OCI-LY7 (cell line): Measurements from ENCODE around the gene PLAGL1. TPM values are rescaled to one million over a fixed set of nuclear protein-coding genes. Genes with fewer than 3 reads are reported as not detected.

Experiments used
- BruUV-seq: library from RNA; stranded (reverse); fragments of 400-500 nt; replicated peaks from 2 replicates; lab custom pipeline; 2021; lab: Mats Ljungman, UMichigan
- CTCF ChIA-PET: fragments of 300-600 bp; sonication (Branson Sonifier 250); formaldehyde crosslinking; loops from one replicate; lab custom pipeline; 2022; ENCODE audit warnings: antibody characterized with exemption; ENCODE audit not compliant: unreplicated experiment; lab: Charles Lee
- POLR2A ChIA-PET: fragments of 300-600 bp; sonication (Branson Sonifier 250); formaldehyde crosslinking; loops from one replicate; lab custom pipeline; 2022; ENCODE audit warnings: antibody characterized with exemption; lab: Charles Lee
- DNase-seq: peaks from one replicate; pipeline ENCODE4 v3.0.0-alpha.2; 2015; ENCODE audit warnings: low spot score
- H2AFZ ChIP-seq: fragments of 200-600 bp; sonication (generic), shearing (Covaris generic); 2 replicates; pipeline ENCODE4 v1.6.1; 2014; ENCODE audit warnings: mild to moderate bottlenecking, antibody characterized with exemption, low read length, moderate library complexity
- H3K27ac ChIP-seq: fragments of 200-600 bp; sonication (generic); 2 replicates; pipeline ENCODE4 v1.5.1; 2014; ENCODE audit warnings: mixed run types, low read depth, mild to moderate bottlenecking, moderate library complexity, low read length, inconsistent platforms; ENCODE audit not compliant: poor library complexity, severe bottlenecking
- H3K36me3 ChIP-seq: fragments of 200-600 bp; sonication (generic); 2 replicates; pipeline ENCODE4 v1.6.1; 2014; ENCODE audit warnings: mild to moderate bottlenecking, antibody characterized with exemption, low read length, moderate library complexity, mixed read lengths; ENCODE audit not compliant: insufficient read depth
- H3K4me1 ChIP-seq: fragments of 200-600 bp; sonication (generic); 2 replicates; pipeline ENCODE4 v1.5.1; 2014; ENCODE audit warnings: mild to moderate bottlenecking, low read length; ENCODE audit not compliant: insufficient read depth, poor library complexity, severe bottlenecking
- H3K4me2 ChIP-seq: fragments of 200-600 bp; sonication (generic); 2 replicates; pipeline ENCODE4 v1.6.1; 2014; ENCODE audit warnings: mild to moderate bottlenecking, low read length
- H3K4me3 ChIP-seq: fragments of 200-600 bp; sonication (generic); 2 replicates; pipeline ENCODE4 v1.5.1; 2014; ENCODE audit warnings: mild to moderate bottlenecking, low read depth, low read length; ENCODE audit not compliant: poor library complexity, severe bottlenecking
- H3K79me2 ChIP-seq: fragments of 200-600 bp; sonication (generic); 2 replicates; pipeline ENCODE4 v1.6.1; 2016; ENCODE audit warnings: low read depth, mild to moderate bottlenecking, low read length, moderate library complexity, mixed read lengths; ENCODE audit not compliant: insufficient read depth
- H3K9me2 ChIP-seq: fragments of 200-600 bp; sonication (generic); 2 replicates; pipeline ENCODE4 v1.6.1; 2016; ENCODE audit warnings: mild to moderate bottlenecking, low read length, mixed read lengths; ENCODE audit not compliant: insufficient read depth
- H3K9me3 ChIP-seq: fragments of 200-600 bp; sonication (generic); 2 replicates; pipeline ENCODE4 v1.6.1; 2014; ENCODE audit warnings: mild to moderate bottlenecking, mixed run types, low read length, mixed read lengths
- H4K20me1 ChIP-seq: fragments of 200-600 bp; sonication (generic); 2 replicates; pipeline ENCODE4 v1.6.1; 2014; ENCODE audit warnings: mild to moderate bottlenecking, antibody characterized with exemption, low read length, moderate library complexity, mixed read lengths; ENCODE audit not compliant: insufficient read depth
- EZH2phosphoT487 ChIP-seq: fragments of 200-600 bp; sonication (generic); IDR thresholded peaks from 2 replicates; pipeline ENCODE4 v1.6.1; 2018; ENCODE audit warnings: low read depth, borderline replicate concordance, mild to moderate bottlenecking, mixed run types, antibody characterized with exemption, low read length, moderate library complexity, mixed read lengths
- intact Hi-C: fragments of 100-400 bp; cut with micrococcal nuclease; formaldehyde crosslinking; loops from one replicate; pipeline ENCODE4 v1.10.0; 2022; ENCODE audit not compliant: unreplicated experiment
- total RNA-seq, 2 experiments: library from RNA; depleted of rRNA in 1 of 2; stranded (reverse); fragments of >200 nt in 1 of 2; shearing (Covaris generic) in 1 of 2; gene quantifications; 2 replicates each; pipeline ENCODE4 v1.2.3, GENCODE V29; 2014 to 2022
- TF ChIP-seq, protein P1 (sequence below): fragments of 200-600 bp; sonication (generic); conservative IDR thresholded peaks from 2 replicates; pipeline ENCODE4 v1.5.1; 2014; ENCODE audit warnings: mild to moderate bottlenecking, antibody characterized with exemption, low read length, moderate library complexity, mixed read lengths

The PLAGL1 gene
- total RNA-seq, 2 experiments from 2014 or later = 1.7 TPM

DNA sequence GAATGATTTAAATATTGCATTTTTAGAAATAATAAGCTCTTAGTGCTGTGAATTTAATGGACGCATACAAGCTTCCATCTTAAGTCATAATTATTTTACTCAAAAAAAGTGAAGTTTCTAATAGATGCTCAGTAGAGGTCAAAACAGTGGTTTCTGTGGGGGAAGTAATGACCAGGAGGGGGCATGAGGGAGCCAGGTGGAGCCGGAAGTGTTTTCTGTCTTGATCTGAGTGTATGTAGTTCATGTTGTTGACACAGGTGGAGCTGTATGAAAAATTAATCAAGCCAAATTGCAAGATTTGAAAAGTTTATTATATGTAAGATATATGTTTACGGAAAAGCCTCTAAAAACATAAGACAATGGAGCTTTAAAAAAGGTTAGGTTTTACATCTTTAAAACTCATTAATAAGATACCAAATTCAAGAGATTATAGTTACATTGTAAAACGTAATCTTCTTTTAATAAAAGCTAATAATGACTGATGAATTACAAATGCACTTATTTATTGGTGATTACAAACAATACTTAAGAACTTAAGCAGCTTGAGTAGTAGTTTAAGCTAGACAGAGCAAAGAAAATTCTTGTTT is 68.0 kb downstream of the PLAGL1 start:
- peak; percentile 63 for DNase-seq
- H3K9me2 ChIP-seq = no peaks in the 10 kb centered on the region
- H4K20me1 ChIP-seq = no peaks in the 10 kb centered on the region
- CTCF ChIA-PET = interaction anchor here (0.8 kb wide), 1 partner anchor 55 kb away, joined by 3 read pairs; no protein-coding TSS in a partner anchor
- no peaks in the 10 kb centered on the region for H3K4me1 ChIP-seq
- POLR2A ChIA-PET = interaction anchor here (0.5 to 0.8 kb wide), 2 partner anchors 10 to 15 kb away, joined by 3 to 5 read pairs; no protein-coding TSS in a partner anchor
- H3K9me3 ChIP-seq = no peaks in the 10 kb centered on the region
- H3K36me3 ChIP-seq = no peaks in the 10 kb centered on the region
- H3K27ac ChIP-seq = no peak overlapping the region
- no peak overlapping the region for H3K4me2 ChIP-seq
- intact Hi-C loops = loop anchor here (1.0 to 2.0 kb wide), 2 partner anchors 73 to 365 kb away; no protein-coding TSS in a partner anchor
- TF ChIP-seq, protein P1, sequence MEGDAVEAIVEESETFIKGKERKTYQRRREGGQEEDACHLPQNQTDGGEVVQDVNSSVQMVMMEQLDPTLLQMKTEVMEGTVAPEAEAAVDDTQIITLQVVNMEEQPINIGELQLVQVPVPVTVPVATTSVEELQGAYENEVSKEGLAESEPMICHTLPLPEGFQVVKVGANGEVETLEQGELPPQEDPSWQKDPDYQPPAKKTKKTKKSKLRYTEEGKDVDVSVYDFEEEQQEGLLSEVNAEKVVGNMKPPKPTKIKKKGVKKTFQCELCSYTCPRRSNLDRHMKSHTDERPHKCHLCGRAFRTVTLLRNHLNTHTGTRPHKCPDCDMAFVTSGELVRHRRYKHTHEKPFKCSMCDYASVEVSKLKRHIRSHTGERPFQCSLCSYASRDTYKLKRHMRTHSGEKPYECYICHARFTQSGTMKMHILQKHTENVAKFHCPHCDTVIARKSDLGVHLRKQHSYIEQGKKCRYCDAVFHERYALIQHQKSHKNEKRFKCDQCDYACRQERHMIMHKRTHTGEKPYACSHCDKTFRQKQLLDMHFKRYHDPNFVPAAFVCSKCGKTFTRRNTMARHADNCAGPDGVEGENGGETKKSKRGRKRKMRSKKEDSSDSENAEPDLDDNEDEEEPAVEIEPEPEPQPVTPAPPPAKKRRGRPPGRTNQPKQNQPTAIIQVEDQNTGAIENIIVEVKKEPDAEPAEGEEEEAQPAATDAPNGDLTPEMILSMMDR = peak; percentile 96
- no peak for TF ChIP-seq EZH2phosphoT487
- H3K79me2 ChIP-seq = no peaks in the 10 kb centered on the region
- H3K4me3 ChIP-seq = no peak overlapping the region
- BruUV-seq = no TSS peak
- H2AFZ ChIP-seq = no peak overlapping the region

DNA sequence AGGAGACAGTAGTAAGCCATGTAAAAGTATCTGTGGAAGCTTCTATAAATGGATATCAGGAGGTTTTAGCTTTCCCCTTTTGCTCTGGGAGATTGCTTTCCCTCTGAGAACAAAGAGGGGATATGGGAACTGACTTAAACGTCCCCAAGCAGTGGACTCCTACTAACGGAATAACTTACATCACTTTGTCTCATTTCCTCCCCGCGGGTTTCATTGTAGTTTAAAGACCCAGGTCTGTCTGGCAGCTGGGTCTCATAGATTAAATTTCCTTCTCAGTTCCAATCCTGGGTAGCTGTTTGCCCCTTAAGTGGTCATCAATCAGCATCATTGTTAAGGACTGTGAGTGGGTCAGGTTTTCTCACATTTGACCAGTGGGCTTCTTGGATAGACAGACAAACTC is 68.7 kb downstream of the PLAGL1 start:
- H2AFZ ChIP-seq = no peak overlapping the region
- no peaks in the 10 kb centered on the region for H4K20me1 ChIP-seq
- no peak for DNase-seq
- no peaks in the 10 kb centered on the region for H3K9me3 ChIP-seq
- no peaks in the 10 kb centered on the region for H3K36me3 ChIP-seq
- H3K9me2 ChIP-seq = no peaks in the 10 kb centered on the region
- ChIA-PET POLR2A (interaction anchor here (0.6 to 0.7 kb wide), 4 partner anchors 12 to 794 kb away, joined by 3 to 4 read pairs (median 4); no protein-coding TSS in a partner anchor), CTCF (no interaction called here)
- intact Hi-C loops = no loop called here
- H3K4me2 ChIP-seq = no peak overlapping the region
- TF ChIP-seq EZH2phosphoT487 = no peak
- TF ChIP-seq, protein P1 = no peak
- no peaks in the 10 kb centered on the region for H3K79me2 ChIP-seq
- H3K4me1 ChIP-seq = no peaks in the 10 kb centered on the region
- no TSS peak for BruUV-seq
- H3K4me3 ChIP-seq = no peak overlapping the region
- no peak overlapping the region for H3K27ac ChIP-seq

DNA sequence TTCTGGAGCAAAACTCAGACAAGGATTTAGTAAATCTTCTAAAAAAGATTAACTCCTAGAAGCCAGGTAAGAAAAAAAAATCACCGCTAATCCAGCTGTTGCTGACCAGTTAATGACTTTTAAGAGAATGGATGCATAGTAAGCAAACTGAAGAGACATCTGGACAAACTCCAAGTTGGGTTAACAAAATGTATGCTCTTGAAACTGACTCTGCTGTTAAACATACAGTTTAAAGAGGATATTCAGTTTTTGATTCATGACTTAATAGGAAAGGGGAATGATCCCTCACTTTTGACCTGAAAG is 70.4 kb downstream of the PLAGL1 start:
- Histone ChIP-seq H3K79me2 (no peaks in the 10 kb centered on the region), H4K20me1 (no peaks in the 10 kb centered on the region), H2AFZ (no peak overlapping the region), H3K4me1 (no peaks in the 10 kb centered on the region), H3K9me3 (no peaks in the 10 kb centered on the region), H3K27ac (no peak overlapping the region), H3K9me2 (no peaks in the 10 kb centered on the region), H3K36me3 (no peaks in the 10 kb centered on the region), H3K4me2 (no peak overlapping the region), H3K4me3 (no peak overlapping the region)
- intact Hi-C loops = no loop called here
- TF ChIP-seq, protein P1 = no peak
- TF ChIP-seq EZH2phosphoT487 = no peak
- DNase-seq = no peak
- BruUV-seq = no TSS peak
- POLR2A ChIA-PET = no interaction called here
- CTCF ChIA-PET = no interaction called here
